Upper lobe of left lung (tissue), 4 donors: ENCODE results near the gene SPARCL1.

Experiments used
- CTCF ChIP-seq, 6 experiments: fragments of 450-650 bp in 4 of 6; fragments of 200-600 bp in 2 of 6; sonication (generic) in 2 of 6; IDR thresholded peaks; one replicate each; pipeline ENCODE4 v1.5.1; 2016 to 2019; ENCODE audit warnings: antibody characterized with exemption in 6 of 6
- EP300 ChIP-seq, 4 donors: sonication (generic); formaldehyde crosslinking; IDR thresholded peaks; one replicate each; pipeline ENCODE4 v1.5.1; 2017; ENCODE audit warnings: antibody characterized with exemption in 4 of 4, control low read depth in 2 of 4
- POLR2AphosphoS5 ChIP-seq, 2 donors: sonication (generic); formaldehyde crosslinking; IDR thresholded peaks; one replicate each; pipeline ENCODE4 v1.5.1; 2017; ENCODE audit warnings: antibody characterized with exemption in 2 of 2

GRCh38 chr4:87442889-87443288, 86.3 kb downstream of the SPARCL1 start:
- TF ChIP-seq CTCF (IDR thresholded peaks at IDR 0.05) (no peak), POLR2AphosphoS5 (IDR thresholded peaks at IDR 0.05) (no peak), EP300 (IDR thresholded peaks at IDR 0.05) (no peak)
